Measurements from ENCODE around the gene APOBR.
"Not testable (repeated sequence)": the region's sequence is repeated elsewhere in the genome, so short reads cannot be mapped to it uniquely, and the experiment has no call there.

Gene APOBR

DNA sequence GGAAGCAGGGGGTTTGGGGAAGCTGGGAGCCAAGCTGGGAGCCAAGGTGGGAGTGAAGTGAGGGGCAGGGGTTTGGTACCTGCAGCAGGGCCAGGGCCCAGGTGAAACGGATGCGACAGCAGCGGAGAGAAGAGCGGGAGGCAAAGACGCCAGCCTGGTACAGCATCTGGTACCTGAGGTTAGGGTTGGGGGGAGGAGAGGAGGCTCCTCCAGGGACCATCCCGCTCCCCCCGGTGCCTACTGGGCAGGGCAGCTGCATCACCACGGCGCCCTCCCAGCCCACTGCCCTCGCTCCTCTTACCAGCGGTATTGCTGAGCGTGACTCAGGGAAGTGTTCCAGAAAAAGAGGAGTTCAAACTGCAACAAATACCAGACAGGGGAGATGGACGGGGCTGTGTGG lies 12.4 kb upstream of the APOBR start:
- DNase-seq = no peak
- Histone ChIP-seq H3F3A (ENCODE audit: insufficient read depth, low read length) (no peaks in the 10 kb centered on the region), H3K27me3 (replicated peaks; ENCODE audit: insufficient read depth, low read length) (no peaks in the 10 kb centered on the region), H3K9ac (ENCODE audit: low read length) (no peak overlapping the region), H3K4me2 (ENCODE audit: low read depth, low read length) (no peak overlapping the region), H3K4me1 (ENCODE audit: low read length) (no peaks in the 10 kb centered on the region), H3K4me3 (ENCODE audit: low read length) (no peak overlapping the region), H3K36me3 (replicated peaks; ENCODE audit: insufficient read depth, low read length) (no peaks in the 10 kb centered on the region), H3K9me2 (replicated peaks; ENCODE audit: insufficient read depth, low read length) (no peaks in the 10 kb centered on the region), H3K27ac (ENCODE audit: low read length) (no peak overlapping the region), H2AFZ (ENCODE audit: low read length) (no peak overlapping the region), H3K79me2 (ENCODE audit: low read length) (no peaks in the 10 kb centered on the region), H3K9me3 (replicated peaks; ENCODE audit: insufficient read depth, low read length) (no peaks in the 10 kb centered on the region), H4K20me1 (ENCODE audit: insufficient read depth, low read length) (no peaks in the 10 kb centered on the region)
- TF ChIP-seq EZH2phosphoT487 (IDR thresholded peaks at IDR 0.05; ENCODE audit: low read length) = no peak
- TF ChIP-seq, protein P1, sequence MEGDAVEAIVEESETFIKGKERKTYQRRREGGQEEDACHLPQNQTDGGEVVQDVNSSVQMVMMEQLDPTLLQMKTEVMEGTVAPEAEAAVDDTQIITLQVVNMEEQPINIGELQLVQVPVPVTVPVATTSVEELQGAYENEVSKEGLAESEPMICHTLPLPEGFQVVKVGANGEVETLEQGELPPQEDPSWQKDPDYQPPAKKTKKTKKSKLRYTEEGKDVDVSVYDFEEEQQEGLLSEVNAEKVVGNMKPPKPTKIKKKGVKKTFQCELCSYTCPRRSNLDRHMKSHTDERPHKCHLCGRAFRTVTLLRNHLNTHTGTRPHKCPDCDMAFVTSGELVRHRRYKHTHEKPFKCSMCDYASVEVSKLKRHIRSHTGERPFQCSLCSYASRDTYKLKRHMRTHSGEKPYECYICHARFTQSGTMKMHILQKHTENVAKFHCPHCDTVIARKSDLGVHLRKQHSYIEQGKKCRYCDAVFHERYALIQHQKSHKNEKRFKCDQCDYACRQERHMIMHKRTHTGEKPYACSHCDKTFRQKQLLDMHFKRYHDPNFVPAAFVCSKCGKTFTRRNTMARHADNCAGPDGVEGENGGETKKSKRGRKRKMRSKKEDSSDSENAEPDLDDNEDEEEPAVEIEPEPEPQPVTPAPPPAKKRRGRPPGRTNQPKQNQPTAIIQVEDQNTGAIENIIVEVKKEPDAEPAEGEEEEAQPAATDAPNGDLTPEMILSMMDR (IDR thresholded peaks at IDR 0.05; ENCODE audit: low read length) = no peak
- no peak for TF ChIP-seq EZH2 (optimal IDR thresholded peaks at IDR 0.05; ENCODE audit: low read depth, low read length)

DNA sequence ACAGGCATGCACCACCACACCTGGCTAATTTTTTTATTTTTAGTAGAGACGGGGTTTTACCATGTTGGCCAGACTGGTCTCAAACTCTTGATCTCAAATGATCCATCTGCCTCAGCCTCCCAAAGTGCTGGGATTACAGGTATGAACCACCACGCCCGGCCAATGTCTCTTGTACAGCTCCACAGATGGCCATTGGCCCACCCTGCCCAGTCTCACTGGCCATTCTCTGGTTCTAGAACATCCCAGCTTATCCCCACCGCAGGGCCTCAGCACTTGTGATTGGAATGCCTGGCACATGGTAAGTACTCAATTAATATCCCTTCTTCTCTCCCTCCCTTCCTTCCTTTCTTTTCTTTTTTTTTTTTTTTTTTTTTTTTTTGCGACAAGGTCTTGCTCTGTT lies 11.1 kb upstream of the APOBR start:
- not testable (repeated sequence) for H4K20me1 ChIP-seq (ENCODE audit: insufficient read depth, low read length); H3K36me3 ChIP-seq (replicated peaks; ENCODE audit: insufficient read depth, low read length)

DNA sequence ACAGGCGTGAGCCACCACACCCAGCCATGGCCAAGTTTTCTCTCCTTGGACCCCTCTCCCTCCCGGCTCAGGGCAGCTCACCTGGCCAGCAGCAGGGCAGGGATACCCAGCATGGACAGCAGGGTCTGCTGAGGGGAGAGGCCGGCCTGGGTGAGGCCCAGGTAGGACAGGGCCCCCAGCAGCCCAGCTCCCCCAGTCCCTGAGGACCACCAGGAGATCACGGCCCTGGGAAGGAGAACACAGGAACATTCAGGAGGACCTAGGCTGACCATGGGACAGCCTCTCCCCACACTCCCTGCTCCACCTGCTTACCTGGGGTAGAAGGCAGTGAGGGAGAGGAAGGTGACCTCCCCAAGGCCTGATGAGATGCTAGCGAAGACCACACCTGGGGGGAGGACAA lies 8.2 kb upstream of the APOBR start:
- Histone ChIP-seq H3K9me2 (replicated peaks; ENCODE audit: insufficient read depth, low read length) (no peaks in the 10 kb centered on the region), H3K27ac (ENCODE audit: low read length) (no peak overlapping the region), H3K4me3 (ENCODE audit: low read length) (no peak overlapping the region), H3K4me1 (ENCODE audit: low read length) (no peaks in the 10 kb centered on the region), H2AFZ (ENCODE audit: low read length) (no peak overlapping the region), H3F3A (ENCODE audit: insufficient read depth, low read length) (no peaks in the 10 kb centered on the region), H3K36me3 (replicated peaks; ENCODE audit: insufficient read depth, low read length) (no peaks in the 10 kb centered on the region), H3K27me3 (replicated peaks; ENCODE audit: insufficient read depth, low read length) (no peaks in the 10 kb centered on the region), H3K9me3 (replicated peaks; ENCODE audit: insufficient read depth, low read length) (no peaks in the 10 kb centered on the region), H3K9ac (ENCODE audit: low read length) (no peak overlapping the region), H3K79me2 (ENCODE audit: low read length) (peaks cover 3% of the 10 kb centered on the region), H3K4me2 (ENCODE audit: low read depth, low read length) (no peak overlapping the region), H4K20me1 (ENCODE audit: insufficient read depth, low read length) (no peaks in the 10 kb centered on the region)
- no peak for TF ChIP-seq EZH2phosphoT487 (IDR thresholded peaks at IDR 0.05; ENCODE audit: low read length)
- TF ChIP-seq, protein P1 (IDR thresholded peaks at IDR 0.05; ENCODE audit: low read length) = no peak
- DNase-seq = no peak

More for the DNA sequence above, 11.1 kb upstream of the APOBR start:
- not testable (repeated sequence) for H3K4me3 ChIP-seq (ENCODE audit: low read length); H3K79me2 ChIP-seq (ENCODE audit: low read length); H3K4me2 ChIP-seq (ENCODE audit: low read depth, low read length); DNase-seq; H3K4me1 ChIP-seq (ENCODE audit: low read length); H3K27me3 ChIP-seq (replicated peaks; ENCODE audit: insufficient read depth, low read length); H2AFZ ChIP-seq (ENCODE audit: low read length); H3K9me3 ChIP-seq (replicated peaks; ENCODE audit: insufficient read depth, low read length); H3K9ac ChIP-seq (ENCODE audit: low read length); H3K27ac ChIP-seq (ENCODE audit: low read length); H3K9me2 ChIP-seq (replicated peaks; ENCODE audit: insufficient read depth, low read length); H3F3A ChIP-seq (ENCODE audit: insufficient read depth, low read length)

DNA sequence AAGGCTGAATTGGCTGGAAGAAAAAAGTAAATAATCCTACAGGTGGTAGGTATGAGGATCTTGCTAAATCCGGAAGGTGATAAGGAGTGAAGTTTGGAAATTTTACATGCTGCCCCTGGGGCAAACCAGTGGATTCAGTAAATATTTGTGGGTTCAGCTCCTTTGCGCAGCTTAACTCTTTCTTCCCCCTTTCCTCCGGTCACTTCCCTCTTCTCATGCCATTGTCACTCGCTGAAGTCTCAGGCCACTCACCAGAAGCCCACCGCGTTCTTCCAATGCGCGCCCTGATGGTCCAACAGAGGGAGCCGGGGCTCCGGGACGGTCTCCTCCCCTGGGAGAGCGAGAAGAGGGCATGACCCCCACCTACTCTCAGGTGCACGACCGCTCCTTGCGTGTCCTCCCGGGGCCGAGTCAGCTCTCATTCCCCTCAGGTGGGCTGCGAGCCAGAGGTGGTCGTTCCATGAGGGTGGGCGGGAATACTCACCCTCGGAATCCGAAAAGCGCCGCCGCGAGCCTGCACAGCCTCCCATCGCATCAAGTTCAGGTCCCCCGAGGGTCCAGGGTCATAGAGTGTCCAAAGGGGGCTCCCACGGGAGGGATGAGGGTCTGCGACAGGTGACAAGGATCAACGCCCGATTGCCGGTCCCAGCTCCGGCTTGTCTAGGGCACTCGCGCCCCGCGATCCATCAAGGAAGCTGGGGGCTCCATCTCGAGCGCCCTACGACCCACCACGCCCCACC lies 3.0 kb upstream of the APOBR start:
- peak overlapping the region; percentile 84; the same call in 1 of the 2 replicates for H3K27ac ChIP-seq (ENCODE audit: low read length)
- DNase-seq = peak; percentile 20
- TF ChIP-seq, protein P1 (IDR thresholded peaks at IDR 0.05; ENCODE audit: low read length) = peak; percentile 28
- no peak for TF ChIP-seq EZH2phosphoT487 (IDR thresholded peaks at IDR 0.05; ENCODE audit: low read length)

More for the DNA sequence above, 3.0 kb upstream of the APOBR start:
- no peaks in the 10 kb centered on the region for H4K20me1 ChIP-seq (ENCODE audit: insufficient read depth, low read length)
- H2AFZ ChIP-seq (ENCODE audit: low read length) = peak overlapping the region; percentile 99
- H3K27me3 ChIP-seq (replicated peaks; ENCODE audit: insufficient read depth, low read length) = no peaks in the 10 kb centered on the region
- H3K36me3 ChIP-seq (replicated peaks; ENCODE audit: insufficient read depth, low read length) = no peaks in the 10 kb centered on the region
- peak overlapping the region; percentile 93 for H3K4me2 ChIP-seq (ENCODE audit: low read depth, low read length)
- no peaks in the 10 kb centered on the region for H3K9me3 ChIP-seq (replicated peaks; ENCODE audit: insufficient read depth, low read length)
- 0 out of 2 replicates have a peak, but pooled peaks cover 3% of the 10 kb centered on the region for H3F3A ChIP-seq (ENCODE audit: insufficient read depth, low read length)
- H3K79me2 ChIP-seq (ENCODE audit: low read length) = peaks cover 7% of the 10 kb centered on the region
- H3K4me3 ChIP-seq (ENCODE audit: low read length) = peak overlapping the region; percentile 99
- no peaks in the 10 kb centered on the region for H3K9me2 ChIP-seq (replicated peaks; ENCODE audit: insufficient read depth, low read length)
- peaks cover 14% of the 10 kb centered on the region for H3K4me1 ChIP-seq (ENCODE audit: low read length)
- peak overlapping the region; percentile 85 for H3K9ac ChIP-seq (ENCODE audit: low read length)
